Endothelial cell of umbilical vein (primary cell): ENCODE measurements around the gene LTK. TPM values are rescaled to one million over a fixed set of nuclear protein-coding genes. Genes with fewer than 3 reads are reported as not detected.

ENCODE experiments used
- BruUV-seq: library from RNA; stranded (reverse); fragments of 400-500 nt; replicated peaks from 2 replicates; lab custom pipeline; 2021; lab: Mats Ljungman, UMichigan
- CTCF ChIA-PET: fragments of 300-600, 350-600 bp; sonication (Branson Sonifier 250); formaldehyde crosslinking; loops from one replicate; lab custom pipeline; 2021; ENCODE audit warnings: antibody characterized with exemption, inconsistent platforms; lab: Charles Lee
- POLR2A ChIA-PET: fragments of 300-600, 350-600 bp; sonication (Branson Sonifier 250); formaldehyde crosslinking; loops from one replicate; lab custom pipeline; 2021; ENCODE audit warnings: antibody characterized with exemption, inconsistent platforms; lab: Charles Lee
- DNase-seq: peaks from one replicate; pipeline ENCODE4 v3.0.0-alpha.2; 2011; ENCODE audit warnings: low read depth, low spot score
- FAIRE-seq: peaks from 2 replicates; lab custom pipeline; 2011; peaks lifted over from hg19 to GRCh38; lab: Jason Lieb, UNC
- H2AFZ ChIP-seq: 2 replicates; pipeline ENCODE4 v1.6.0; 2012; ENCODE audit warnings: low read depth, low read length, control low read depth, inconsistent platforms
- H3K27ac ChIP-seq: 2 replicates; pipeline ENCODE4 v1.5.1; 2011; ENCODE audit warnings: low read depth, mild to moderate bottlenecking, control low read depth, low read length, moderate library complexity; ENCODE audit not compliant: insufficient read depth
- H3K27me3 ChIP-seq, 2 experiments: 2 replicates each; pipeline versions ENCODE4 v1.6.0 to v1.6.1; 2011; ENCODE audit warnings: low read length in 2 of 2, mixed read lengths in 1 of 2; ENCODE audit not compliant: control insufficient read depth in 2 of 2, insufficient read depth in 2 of 2
- H3K36me3 ChIP-seq, 2 experiments: 2 replicates in 1 of 2; 3 replicates in 1 of 2; pipeline ENCODE4 v1.5.1; 2011; ENCODE audit warnings: low read length in 2 of 2, mild to moderate bottlenecking in 1 of 2, moderate library complexity in 1 of 2; ENCODE audit not compliant: control insufficient read depth in 2 of 2, insufficient read depth in 2 of 2; ENCODE audit errors: extremely low read depth in 1 of 2
- H3K4me1 ChIP-seq: 3 replicates; pipeline ENCODE4 v1.5.1; 2011; ENCODE audit warnings: mild to moderate bottlenecking, low read length; ENCODE audit not compliant: control insufficient read depth, insufficient read depth; ENCODE audit errors: extremely low read depth
- H3K4me2 ChIP-seq: 2 replicates; pipeline ENCODE4 v1.6.1; 2011; ENCODE audit warnings: low read length, control low read depth, mixed read lengths; ENCODE audit not compliant: insufficient read depth
- H3K4me3 ChIP-seq, 3 experiments: fragments of 200-600 bp in 1 of 3; sonication (generic), shearing (Covaris generic) in 1 of 3; replicated peaks in 1 of 3; 2 replicates each; pipeline ENCODE4 v1.5.1; 2011 to 2016; ENCODE audit warnings: control low read depth in 3 of 3, low read length in 3 of 3, mild to moderate bottlenecking in 2 of 3, inconsistent platforms in 1 of 3, low read depth in 1 of 3, moderate library complexity in 1 of 3; ENCODE audit not compliant: insufficient read depth in 1 of 3
- H3K79me2 ChIP-seq: 2 replicates; pipeline ENCODE4 v1.6.0; 2012; ENCODE audit warnings: low read length, inconsistent platforms; ENCODE audit not compliant: control insufficient read depth, insufficient read depth
- H3K9ac ChIP-seq: replicated peaks from 2 replicates; pipeline ENCODE3; 2011; ENCODE audit warnings: low read length, control low read depth; ENCODE audit not compliant: insufficient read depth; ENCODE audit errors: extremely low read depth
- H3K9me1 ChIP-seq: replicated peaks from 3 replicates; pipeline ENCODE4 v1.6.0; 2011; ENCODE audit warnings: mild to moderate bottlenecking, low read length; ENCODE audit not compliant: control insufficient read depth, insufficient read depth; ENCODE audit errors: extremely low read depth
- H3K9me3 ChIP-seq: replicated peaks from 2 replicates; pipeline ENCODE4 v1.5.1; 2012; ENCODE audit warnings: low read length, inconsistent platforms; ENCODE audit not compliant: control insufficient read depth, insufficient read depth
- H4K20me1 ChIP-seq: replicated peaks from 2 replicates; pipeline ENCODE3; 2011; ENCODE audit warnings: mild to moderate bottlenecking, low read length; ENCODE audit not compliant: control insufficient read depth, insufficient read depth; ENCODE audit errors: extremely low read depth
- CTCF ChIP-seq, 2 donors: IDR thresholded peaks; 1 replicate in 1 of 2; 2 replicates in 1 of 2; pipeline ENCODE4 v1.5.1; 2011; ENCODE audit warnings: low read length in 2 of 2, mild to moderate bottlenecking in 2 of 2, moderate library complexity in 2 of 2, control low read depth in 1 of 2, inconsistent platforms in 1 of 2, low read depth in 1 of 2; ENCODE audit not compliant: insufficient read depth in 1 of 2; ENCODE audit errors: extremely low read depth in 1 of 2
- EZH2 ChIP-seq: IDR thresholded peaks from 2 replicates; pipeline ENCODE4 v1.6.1; 2012; ENCODE audit warnings: borderline replicate concordance, low read depth, mild to moderate bottlenecking, moderate library complexity, low read length, inconsistent platforms; ENCODE audit not compliant: severe bottlenecking
- FOS ChIP-seq: IDR thresholded peaks from 2 replicates; pipeline ENCODE4 v1.6.1; 2011; ENCODE audit warnings: mild to moderate bottlenecking, low read length, moderate library complexity, borderline replicate concordance; ENCODE audit not compliant: insufficient read depth
- GATA2 ChIP-seq: IDR thresholded peaks from 2 replicates; pipeline ENCODE4 v1.7.0; 2011; ENCODE audit warnings: low read depth, mild to moderate bottlenecking, moderate library complexity, mixed read lengths, low read length; ENCODE audit not compliant: insufficient read length, insufficient read depth
- JUN ChIP-seq: IDR thresholded peaks from 2 replicates; pipeline ENCODE4 v1.6.1; 2011; ENCODE audit warnings: borderline replicate concordance, low read depth; ENCODE audit not compliant: insufficient read length, insufficient read depth
- MAX ChIP-seq: IDR thresholded peaks from 2 replicates; pipeline ENCODE4 v1.6.1; 2011; ENCODE audit not compliant: insufficient read depth, insufficient read length
- MYC ChIP-seq: IDR thresholded peaks from one replicate; pipeline ENCODE4 v1.6.1; 2011; ENCODE audit warnings: mild to moderate bottlenecking, low read depth, low read length
- POLR2A ChIP-seq: IDR thresholded peaks from 2 replicates; pipeline ENCODE4 v1.6.1; 2012; ENCODE audit warnings: low read depth, mild to moderate bottlenecking, control low read depth, low read length
- POLR2AphosphoS5 ChIP-seq: IDR thresholded peaks from 2 replicates; pipeline ENCODE4 v1.6.1; 2012; ENCODE audit warnings: low read depth, mild to moderate bottlenecking, control low read depth, low read length, moderate library complexity; ENCODE audit not compliant: insufficient read depth
- dilution Hi-C: fragments of 300-500 bp; cut with MboI; formaldehyde crosslinking; loops from one replicate; pipeline ENCODE4 v1.15.0; 2019; ENCODE audit warnings: low sequenced_read_pairs; ENCODE audit not compliant: extremely low pct_ligation_motif_present
- intact Hi-C: fragments of 100-400 bp; cut with micrococcal nuclease; formaldehyde crosslinking; loops from one replicate; pipeline ENCODE4 v1.10.0; 2022
- polyA plus RNA-seq, 4 experiments: library from polyadenylated mRNA; depleted of rRNA in 3 of 4; stranded (reverse) in 3 of 4; unstranded in 1 of 4; fragments of >200 nt; gene quantifications; 2 replicates each; pipeline versions ENCODE4 v1.2.1 to v1.2.3, GENCODE V29; 2011 to 2012; ENCODE audit warnings: missing spikeins in 1 of 4
- total RNA-seq: library from RNA; stranded (reverse); gene quantifications from 2 replicates; pipeline ENCODE4 v1.2.3, GENCODE V29; 2021

The LTK gene
- total and polyA plus RNA-seq, 2 donors (not counting 3 experiments of a cell fraction or from before 2014, with no cell fraction given): 0.15 to 0.17 TPM

GRCh38 chr15:41543521-41543870 is 29.9 kb upstream of the LTK start:
- no peaks in the 10 kb centered on the region for H3K36me3 ChIP-seq
- intact Hi-C loops (loop anchor here (5.0 kb wide), 1 partner anchor 41 kb away; no protein-coding TSS in a partner anchor), dilution Hi-C loops (no loop called here)
- H3K27ac ChIP-seq: peak overlapping the region; percentile 66
- ChIA-PET POLR2A (interaction anchor here (0.7 to 1.4 kb wide), 2 partner anchors 9 to 127 kb away, joined by 3 to 10 read pairs; partner anchors contain the start of gene RTF1), CTCF (interaction anchor here (0.6 to 3.0 kb wide), 9 partner anchors 10 to 276 kb away, joined by 3 to 13 read pairs (median 4); no protein-coding TSS in a partner anchor)
- peak overlapping the region; percentile 94 for H3K9ac ChIP-seq
- H3K27me3 ChIP-seq: no peaks in the 10 kb centered on the region
- H3K4me3 ChIP-seq: peak overlapping the region; percentile 54 to 97 (median 97)
- peaks cover 10% of the 10 kb centered on the region for H3K79me2 ChIP-seq
- BruUV-seq: no TSS peak
- H3K9me1 ChIP-seq: no peaks in the 10 kb centered on the region
- peaks cover 6% of the 10 kb centered on the region for H3K4me1 ChIP-seq
- H3K9me3 ChIP-seq: no peaks in the 10 kb centered on the region
- peak; percentile 26 for FAIRE-seq
- H4K20me1 ChIP-seq: no peaks in the 10 kb centered on the region
- DNase-seq: no peak
- TF ChIP-seq POLR2AphosphoS5 (no peak), FOS (no peak), GATA2 (no peak), POLR2A (no peak), CTCF (IDR thresholded peaks at IDR 0.05; ENCODE audit: extremely low read depth in 1 of 2, insufficient read depth in 1 of 2, low read depth in 1 of 2, low read length in 2 of 2) (no peak), JUN (no peak), MAX (no peak), MYC (no peak), EZH2 (no peak)
- H3K4me2 ChIP-seq: peak overlapping the region; percentile 97
- H2AFZ ChIP-seq: peak overlapping the region; percentile 96
